RWPE2 (cell line): Measurements from ENCODE around the gene ZC3H4.

Experiments used
- ATAC-seq: fragments of 200-7000 bp; cut with Tn5 transposase; 3 replicates; pipeline ENCODE4 v1.9.1; 2021; ENCODE audit warnings: low read depth
- DNase-seq: peaks from one replicate; pipeline ENCODE4 v3.0.0-alpha.2; 2020; ENCODE audit warnings: low spot score
- H3K27ac ChIP-seq: fragments of 450-650 bp; 2 replicates; pipeline ENCODE4 v1.5.1; 2017; ENCODE audit warnings: mild to moderate bottlenecking; ENCODE audit not compliant: poor library complexity, severe bottlenecking
- H3K27me3 ChIP-seq: fragments of 250-450 bp; sonication (Bioruptor Pico); 2 replicates; pipeline ENCODE4 v1.5.1; 2021; ENCODE audit warnings: mild to moderate bottlenecking, moderate library complexity; ENCODE audit not compliant: insufficient read depth, poor library complexity, severe bottlenecking
- H3K36me3 ChIP-seq: fragments of 250-450 bp; sonication (Bioruptor Pico); 2 replicates; pipeline ENCODE4 v1.5.1; 2020; ENCODE audit warnings: low read depth, mild to moderate bottlenecking, moderate library complexity
- H3K4me1 ChIP-seq: fragments of 250-450 bp; sonication (Bioruptor Pico); 2 replicates; pipeline ENCODE4 v1.5.1; 2021; ENCODE audit warnings: mild to moderate bottlenecking, moderate library complexity; ENCODE audit not compliant: insufficient read depth, poor library complexity, severe bottlenecking
- H3K4me3 ChIP-seq: fragments of 250-450 bp; sonication (Bioruptor Pico); 2 replicates; pipeline ENCODE4 v1.5.1; 2021; ENCODE audit warnings: mild to moderate bottlenecking, moderate library complexity; ENCODE audit not compliant: severe bottlenecking
- H3K9me3 ChIP-seq: fragments of 250-450 bp; sonication (Bioruptor Pico); 2 replicates; pipeline ENCODE4 v1.5.1; 2021; ENCODE audit warnings: mild to moderate bottlenecking, moderate library complexity; ENCODE audit not compliant: severe bottlenecking
- CTCF ChIP-seq: fragments of 450-650 bp; IDR thresholded peaks from one replicate; pipeline ENCODE4 v1.5.1; 2017; ENCODE audit warnings: mild to moderate bottlenecking, moderate library complexity; ENCODE audit not compliant: poor library complexity, severe bottlenecking

Gene ZC3H4

GRCh38 chr19:47027586-47028088 is 85.9 kb downstream of the ZC3H4 start:
- Histone ChIP-seq H3K27ac (no peak overlapping the region), H3K36me3 (no peaks in the 10 kb centered on the region), H3K9me3 (no peaks in the 10 kb centered on the region), H3K27me3 (peaks cover 28% of the 10 kb centered on the region), H3K4me1 (no peaks in the 10 kb centered on the region), H3K4me3 (no peak overlapping the region)
- DNase-seq: no peak
- TF ChIP-seq CTCF: no peak
- ATAC-seq: no peak

GRCh38 chr19:47026889-47027288 is 86.7 kb downstream of the ZC3H4 start:
- Histone ChIP-seq H3K9me3 (no peaks in the 10 kb centered on the region), H3K27ac (no peak overlapping the region), H3K4me1 (no peaks in the 10 kb centered on the region), H3K27me3 (peaks cover 35% of the 10 kb centered on the region), H3K4me3 (no peak overlapping the region), H3K36me3 (no peaks in the 10 kb centered on the region)
- DNase-seq: no peak
- ATAC-seq: no peak
- no peak for TF ChIP-seq CTCF

- Histone ChIP-seq H3K27me3 (peaks cover 42% of the 10 kb centered on the region), H3K4me3 (no peak overlapping the region), H3K27ac (no peak overlapping the region), H3K36me3 (no peaks in the 10 kb centered on the region), H3K9me3 (no peaks in the 10 kb centered on the region), H3K4me1 (no peaks in the 10 kb centered on the region)
- TF ChIP-seq CTCF: no peak
- ATAC-seq (no peak), DNase-seq (no peak)
These were observed 87.4 kb downstream of the ZC3H4 start for GRCh38 chr19:47026156-47026555.

GRCh38 chr19:47024502-47024901 is 89.1 kb downstream of the ZC3H4 start:
- Histone ChIP-seq H3K9me3 (no peaks in the 10 kb centered on the region), H3K27ac (no peak overlapping the region), H3K4me3 (no peak overlapping the region), H3K4me1 (no peaks in the 10 kb centered on the region), H3K27me3 (peaks cover 55% of the 10 kb centered on the region), H3K36me3 (no peaks in the 10 kb centered on the region)
- DNase-seq (no peak), ATAC-seq (no peak)
- TF ChIP-seq CTCF: no peak

GRCh38 chr19:47023448-47023794 is 90.2 kb downstream of the ZC3H4 start:
- Histone ChIP-seq H3K27me3 (peaks cover 58% of the 10 kb centered on the region), H3K4me3 (no peak overlapping the region), H3K36me3 (no peaks in the 10 kb centered on the region), H3K9me3 (no peaks in the 10 kb centered on the region), H3K4me1 (no peaks in the 10 kb centered on the region), H3K27ac (no peak overlapping the region)
- ATAC-seq: no peak
- no peak for DNase-seq
- no peak for TF ChIP-seq CTCF
